ENCODE results near the gene PRPSAP1. TPM values are rescaled to one million over a fixed set of nuclear protein-coding genes. Genes with fewer than 3 reads are reported as not detected.

The PRPSAP1 gene
- polyA plus RNA-seq, 1 of the 3 experiments (the other 2 are of a cell fraction): 118 TPM

DNA sequence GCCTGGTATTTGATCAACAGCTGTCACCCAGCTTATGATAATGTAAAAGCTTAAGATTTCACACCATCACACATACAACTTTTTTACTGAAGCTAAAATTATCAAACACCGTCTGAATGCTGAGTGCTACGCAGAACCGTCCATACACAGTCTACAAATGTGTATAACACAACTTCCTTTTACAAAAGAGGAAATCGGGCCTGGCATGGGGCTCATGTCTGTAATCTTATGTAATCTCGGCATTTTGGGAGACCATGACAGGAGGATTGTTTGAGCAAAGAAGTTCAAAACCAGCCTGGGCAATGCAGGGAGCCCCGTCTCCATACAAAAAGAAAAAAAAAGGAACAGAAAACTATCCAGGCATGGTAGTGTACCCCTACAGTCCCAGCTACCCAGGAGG is 26.0 kb downstream of the PRPSAP1 start (continued):
- no peak for TF ChIP-seq MAX (IDR thresholded peaks at IDR 0.05; ENCODE audit: low read depth)
- no peak for TF ChIP-seq FOXM1 (IDR thresholded peaks at IDR 0.05; ENCODE audit: low read depth)
- TF ChIP-seq, protein P1, sequence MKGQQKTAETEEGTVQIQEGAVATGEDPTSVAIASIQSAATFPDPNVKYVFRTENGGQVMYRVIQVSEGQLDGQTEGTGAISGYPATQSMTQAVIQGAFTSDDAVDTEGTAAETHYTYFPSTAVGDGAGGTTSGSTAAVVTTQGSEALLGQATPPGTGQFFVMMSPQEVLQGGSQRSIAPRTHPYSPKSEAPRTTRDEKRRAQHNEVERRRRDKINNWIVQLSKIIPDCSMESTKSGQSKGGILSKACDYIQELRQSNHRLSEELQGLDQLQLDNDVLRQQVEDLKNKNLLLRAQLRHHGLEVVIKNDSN (IDR thresholded peaks at IDR 0.05; ENCODE audit: borderline replicate concordance, low read depth): no peak
- TF ChIP-seq, protein P2, sequence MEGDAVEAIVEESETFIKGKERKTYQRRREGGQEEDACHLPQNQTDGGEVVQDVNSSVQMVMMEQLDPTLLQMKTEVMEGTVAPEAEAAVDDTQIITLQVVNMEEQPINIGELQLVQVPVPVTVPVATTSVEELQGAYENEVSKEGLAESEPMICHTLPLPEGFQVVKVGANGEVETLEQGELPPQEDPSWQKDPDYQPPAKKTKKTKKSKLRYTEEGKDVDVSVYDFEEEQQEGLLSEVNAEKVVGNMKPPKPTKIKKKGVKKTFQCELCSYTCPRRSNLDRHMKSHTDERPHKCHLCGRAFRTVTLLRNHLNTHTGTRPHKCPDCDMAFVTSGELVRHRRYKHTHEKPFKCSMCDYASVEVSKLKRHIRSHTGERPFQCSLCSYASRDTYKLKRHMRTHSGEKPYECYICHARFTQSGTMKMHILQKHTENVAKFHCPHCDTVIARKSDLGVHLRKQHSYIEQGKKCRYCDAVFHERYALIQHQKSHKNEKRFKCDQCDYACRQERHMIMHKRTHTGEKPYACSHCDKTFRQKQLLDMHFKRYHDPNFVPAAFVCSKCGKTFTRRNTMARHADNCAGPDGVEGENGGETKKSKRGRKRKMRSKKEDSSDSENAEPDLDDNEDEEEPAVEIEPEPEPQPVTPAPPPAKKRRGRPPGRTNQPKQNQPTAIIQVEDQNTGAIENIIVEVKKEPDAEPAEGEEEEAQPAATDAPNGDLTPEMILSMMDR (IDR thresholded peaks at IDR 0.05): no peak
- no peak for TF ChIP-seq CHD2 (IDR thresholded peaks at IDR 0.05; ENCODE audit: low read length, partially characterized antibody)
- TF ChIP-seq USF2 (IDR thresholded peaks at IDR 0.05; ENCODE audit: borderline replicate concordance, low read depth, low read length): no peak
- no peak for TF ChIP-seq NRF1 (IDR thresholded peaks at IDR 0.05; ENCODE audit: low read depth, low read length)
- TF ChIP-seq ELF1 (IDR thresholded peaks at IDR 0.05): no peak

DNA sequence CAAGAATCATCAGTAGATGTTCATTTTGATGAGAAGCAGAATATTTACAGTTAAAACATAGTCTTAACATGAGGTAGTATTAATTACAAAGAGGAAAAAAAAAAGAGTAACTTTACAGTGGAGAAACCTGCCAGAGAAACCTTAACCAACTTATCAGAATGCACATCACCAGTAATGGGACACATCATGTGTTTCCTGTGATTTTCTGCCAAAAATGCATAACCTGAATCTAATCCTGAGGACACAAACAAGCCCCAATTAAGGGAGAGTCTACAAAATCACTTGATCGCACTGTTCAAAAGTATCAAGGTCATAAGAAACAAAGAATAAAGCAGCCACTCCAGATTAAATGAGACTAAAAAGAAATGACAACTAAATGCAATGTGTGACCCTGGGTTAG is 27.4 kb downstream of the PRPSAP1 start:
- H3K36me3 ChIP-seq (replicated peaks in 1 of 2; ENCODE audit: control insufficient read depth in 1 of 2, insufficient read depth in 2 of 2, low read length in 1 of 2): peaks cover 21 to 75% of the 10 kb centered on the region in 2 experiments
- no peaks in the 10 kb centered on the region; the same call in 1 of the 2 replicates for H3K79me2 ChIP-seq (ENCODE audit: insufficient read depth)
- no peaks in the 10 kb centered on the region for H3K27me3 ChIP-seq (ENCODE audit: insufficient read depth)
- H3K9ac ChIP-seq: no peak overlapping the region
- H4K20me1 ChIP-seq (ENCODE audit: insufficient read depth): no peaks in the 10 kb centered on the region
- no peaks in the 10 kb centered on the region for H3K9me3 ChIP-seq
- TF ChIP-seq EP300 (IDR thresholded peaks at IDR 0.05; ENCODE audit: borderline replicate concordance in 1 of 2, low read depth in 1 of 2, low read length in 1 of 2) (peak in 1 of 2 experiments; percentile 11; a peak in 1 of 4 replicates), GATA2 (CRISPR knock-in tag; IDR thresholded peaks at IDR 0.05) (peak; percentile 48; the same call in 1 of the 2 replicates), RXRA (IDR thresholded peaks at IDR 0.05; ENCODE audit: borderline replicate concordance, low read depth) (no peak)
- peaks cover 5% of the 10 kb centered on the region for H3F3A ChIP-seq (replicated peaks; ENCODE audit: insufficient read depth)
- WGBS (ENCODE audit: low lambda C conversion rate): 88% methylated on average over 1 of the region's 1 CpG
- ChIA-PET POLR2A (no interaction called here), CTCF (interaction anchor here (1.0 to 6.1 kb wide), 7 partner anchors 8 to 82 kb away, joined by 3 to 44 read pairs (median 4); no protein-coding TSS in a partner anchor)
- no peak overlapping the region for H3K4me2 ChIP-seq
- no peak overlapping the region for H3K4me3 ChIP-seq (ENCODE audit: low read depth in 2 of 2, low read length in 1 of 2)
- no peak for DNase-seq
- no peaks in the 10 kb centered on the region for H3K9me2 ChIP-seq
- no peak overlapping the region for H2AFZ ChIP-seq (ENCODE audit: low read depth)
- peaks cover 0 to 3% of the 10 kb centered on the region in 2 experiments; a peak in 1 of 4 replicates for H3K4me1 ChIP-seq (ENCODE audit: control insufficient read depth in 1 of 2, insufficient read depth in 2 of 2, low read depth in 1 of 2, low read length in 1 of 2)
- H3K27ac ChIP-seq (ENCODE audit: low read depth in 2 of 2, low read length in 1 of 2): 0 out of 4 replicates have a peak overlapping the region, but pooled peaks of 1 of the 2 experiments have one; percentile 3

Measured in SK-N-SH (cell line).